Adrenal gland (tissue), 12 donors: ENCODE results near the gene NUSAP1. TPM values are rescaled to one million over a fixed set of nuclear protein-coding genes. Genes with fewer than 3 reads are reported as not detected.

Source experiments
- DNase-seq, 7 donors: peaks; one replicate each; pipeline ENCODE4 v3.0.0-alpha.2; 2019 to 2020
- H3K27ac ChIP-seq, 5 donors: fragments of 200-600 bp; sonication (generic) in 4 of 5; 1 replicate in 3 of 5; 2 replicates in 2 of 5; pipeline versions ENCODE4 v1.5.1 to v1.8.0; 2016 to 2020; ENCODE audit warnings: mild to moderate bottlenecking in 1 of 5
- H3K27me3 ChIP-seq: fragments of 200-600 bp; 2 replicates; pipeline ENCODE4 v1.8.0; 2021
- H3K36me3 ChIP-seq, 2 donors: fragments of 200-600 bp; replicated peaks in 1 of 2; 1 replicate in 1 of 2; 2 replicates in 1 of 2; pipeline versions ENCODE4 v1.5.1 to v1.8.0; 2018 to 2022
- H3K4me1 ChIP-seq, 2 donors: fragments of 200-600 bp; replicated peaks in 1 of 2; 1 replicate in 1 of 2; 2 replicates in 1 of 2; pipeline versions ENCODE4 v1.5.1 to v1.8.0; 2018 to 2021
- H3K4me3 ChIP-seq, 4 donors: fragments of 200-600 bp; sonication (generic) in 3 of 4; one replicate each; pipeline ENCODE4 v1.5.1; 2016 to 2018
- H3K9me3 ChIP-seq, 3 donors: fragments of 200-600 bp; sonication (generic) in 1 of 3; replicated peaks in 1 of 3; 1 replicate in 2 of 3; 2 replicates in 1 of 3; pipeline versions ENCODE4 v1.5.1 to v1.8.0; 2016 to 2021
- POLR2A ChIP-seq, 2 donors: fragments of 450-650 bp; IDR thresholded peaks; one replicate each; pipeline ENCODE4 v1.6.1; 2017; ENCODE audit warnings: antibody characterized with exemption in 2 of 2, mild to moderate bottlenecking in 2 of 2, moderate library complexity in 1 of 2
- WGBS, 4 donors: extraction: QIAGEN DNeasy Blood & Tissue Kit in 2 of 4; methylation state at CpG; one replicate each; pipeline versions ENCODE4 v1.1.5 to v1.1.7; 2013 to 2017; 5-methylcytosine and 5-hydroxymethylcytosine counted together
- intact Hi-C, 2 donors: fragments of 100-400 bp; cut with DNase I; formaldehyde crosslinking; loops; one replicate each; pipeline versions ENCODE4 v1.14.1 to v1.15.0; 2022 to 2023
- polyA plus RNA-seq, 3 donors: library from polyadenylated mRNA; stranded (reverse); fragments of 200-250 nt in 2 of 3; fragments of 350-450 nt in 1 of 3; fragmentation: Illumina TruSeq in 1 of 3; extraction: RNeasy Lipid Tissue Mini Kit (QIAGEN cat#74804) in 1 of 3; gene quantifications; one replicate each; pipeline ENCODE4 v1.2.3, GENCODE V29; 2013 to 2014
- total RNA-seq, 9 donors: library from RNA; depleted of rRNA in 4 of 9; stranded (reverse); fragments of >200 nt in 4 of 9; fragments of 120-200 nt in 1 of 9; fragmentation: NEBNext Ultra II Directional in 1 of 9; extraction: Animal tissue kit (Norgen Biotek cat#: 25700) in 1 of 9; gene quantifications; one replicate each; pipeline versions ENCODE4 v1.1.0 to v1.2.4, GENCODE V29; 2013 to 2023
- TF ChIP-seq, protein P1 (sequence below), 6 experiments: fragments of 450-650 bp in 4 of 6; fragments of 200-600 bp in 2 of 6; sonication (generic) in 1 of 6; IDR thresholded peaks; 1 replicate in 5 of 6; 2 replicates in 1 of 6; pipeline versions ENCODE4 v1.5.1 to v1.8.0; 2016 to 2021; ENCODE audit warnings: antibody characterized with exemption in 6 of 6, mild to moderate bottlenecking in 2 of 6, moderate library complexity in 1 of 6
- donor health status: healthy with polysubstance abuse.
- donor health status: Bipolar disorder and iron deficiency.
- donor health status: DM: yes; HTN: yes; CAD: no.
- donor health status: DM: no; HTN: no; CAD: no.
- donor health status: DM: no; HTN: no; CAD: no.
- donor health status: DM: yes; HTN: yes; CAD: no.

Gene NUSAP1
- total and polyA plus RNA-seq, 12 donors = 6.5 to 74.3 (median 22.4) TPM

DNA sequence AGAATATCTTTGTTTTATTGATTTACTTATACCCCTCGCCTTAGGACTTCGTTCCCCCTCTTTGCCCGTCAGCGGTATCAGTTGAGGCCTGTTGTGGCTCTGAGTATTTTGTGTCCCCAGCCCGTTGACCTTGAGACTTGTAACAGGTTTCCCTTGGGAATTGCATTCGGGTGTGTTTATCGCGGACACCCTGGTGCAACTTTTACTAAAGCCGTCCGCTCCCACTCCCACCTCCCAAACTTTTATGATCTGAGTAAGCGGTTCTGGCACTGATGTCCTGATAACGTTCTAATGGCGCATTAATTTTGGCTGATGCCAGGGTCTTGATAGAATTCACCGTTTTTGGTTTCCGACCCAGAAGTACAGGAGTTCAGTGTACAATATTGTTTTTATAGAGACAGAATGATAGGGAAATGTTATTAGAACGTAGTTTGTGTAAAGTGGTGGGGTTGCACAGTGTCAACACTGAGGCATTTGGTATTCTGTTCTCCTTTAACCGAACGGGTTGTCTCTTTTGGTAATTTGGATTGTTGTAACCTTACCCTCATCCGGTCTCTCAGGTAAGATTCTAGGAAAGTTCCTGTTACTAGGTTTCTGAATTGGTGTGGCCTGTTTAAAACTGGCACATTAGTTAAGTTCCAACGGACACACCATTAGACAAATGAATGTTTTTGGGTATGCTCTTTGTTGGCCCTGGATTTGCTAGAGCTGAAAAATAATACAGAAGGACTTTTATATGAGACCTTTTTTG, 48.1 kb upstream of the NUSAP1 start:
- Histone ChIP-seq H3K27ac (peak overlapping the region; percentile 91 to 98 (median 94)), H3K4me3 (peak overlapping the region; percentile 72 to 100 (median 80)), H3K9me3 (no peaks in the 10 kb centered on the region), H3K36me3 (peaks cover 0 to 48% of the 10 kb centered on the region in 2 donors), H3K27me3 (no peaks in the 10 kb centered on the region), H3K4me1 (peaks cover 39 to 46% of the 10 kb centered on the region in 2 donors)
- 0 to 1% (median 1%) methylated on average over 20 of the region's 20 CpGs for WGBS, 4 donors
- intact Hi-C loops = loop anchor here in 1 of 2 donors (10.0 kb wide), 1 partner anchor 50 kb away; the partner anchor contains the start of genes CHP1 and EXD1
- TF ChIP-seq POLR2A (IDR thresholded peaks at IDR 0.05) = no peak
- TF ChIP-seq, protein P1, sequence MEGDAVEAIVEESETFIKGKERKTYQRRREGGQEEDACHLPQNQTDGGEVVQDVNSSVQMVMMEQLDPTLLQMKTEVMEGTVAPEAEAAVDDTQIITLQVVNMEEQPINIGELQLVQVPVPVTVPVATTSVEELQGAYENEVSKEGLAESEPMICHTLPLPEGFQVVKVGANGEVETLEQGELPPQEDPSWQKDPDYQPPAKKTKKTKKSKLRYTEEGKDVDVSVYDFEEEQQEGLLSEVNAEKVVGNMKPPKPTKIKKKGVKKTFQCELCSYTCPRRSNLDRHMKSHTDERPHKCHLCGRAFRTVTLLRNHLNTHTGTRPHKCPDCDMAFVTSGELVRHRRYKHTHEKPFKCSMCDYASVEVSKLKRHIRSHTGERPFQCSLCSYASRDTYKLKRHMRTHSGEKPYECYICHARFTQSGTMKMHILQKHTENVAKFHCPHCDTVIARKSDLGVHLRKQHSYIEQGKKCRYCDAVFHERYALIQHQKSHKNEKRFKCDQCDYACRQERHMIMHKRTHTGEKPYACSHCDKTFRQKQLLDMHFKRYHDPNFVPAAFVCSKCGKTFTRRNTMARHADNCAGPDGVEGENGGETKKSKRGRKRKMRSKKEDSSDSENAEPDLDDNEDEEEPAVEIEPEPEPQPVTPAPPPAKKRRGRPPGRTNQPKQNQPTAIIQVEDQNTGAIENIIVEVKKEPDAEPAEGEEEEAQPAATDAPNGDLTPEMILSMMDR (IDR thresholded peaks at IDR 0.05) = no peak
- DNase-seq = peak; percentile 42 to 71 (median 52)

DNA sequence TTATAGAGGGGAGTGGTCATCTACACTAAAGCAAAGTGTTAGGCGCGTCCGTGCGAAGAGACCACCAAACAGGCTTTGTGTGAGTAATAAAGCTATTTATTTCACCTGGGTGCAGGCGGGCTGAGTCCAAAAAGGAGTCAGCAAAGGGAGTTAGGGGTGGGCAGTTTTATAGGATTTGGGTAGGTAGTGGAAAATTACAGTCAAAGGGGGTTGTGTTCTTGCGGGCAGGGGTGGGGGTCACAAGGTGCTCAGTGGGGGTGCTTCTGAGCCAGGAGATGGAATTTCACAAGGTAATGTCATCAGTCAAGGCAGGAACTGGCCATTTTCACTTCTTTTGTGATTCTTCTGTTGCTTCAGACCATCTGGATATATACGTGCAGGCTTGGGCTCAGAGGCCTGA, 47.4 kb upstream of the NUSAP1 start:
- H3K9me3 ChIP-seq = no peaks in the 10 kb centered on the region
- H3K4me1 ChIP-seq = peaks cover 39 to 46% of the 10 kb centered on the region in 2 donors
- H3K27me3 ChIP-seq = no peaks in the 10 kb centered on the region
- TF ChIP-seq POLR2A (IDR thresholded peaks at IDR 0.05) = peak in 1 of 2 donors; percentile 9
- TF ChIP-seq, protein P1 (IDR thresholded peaks at IDR 0.05) = no peak
- 31 to 46% (median 33%) methylated on average over 7 of the region's 7 CpGs for WGBS, 4 donors
- DNase-seq = no peak
- H3K4me3 ChIP-seq = peak overlapping the region in 2 of 4 donors; percentile 72 to 100
- peak overlapping the region in 4 of 5 donors; percentile 91 to 98 (median 96) for H3K27ac ChIP-seq
- peaks cover 0 to 42% of the 10 kb centered on the region in 2 donors for H3K36me3 ChIP-seq
- intact Hi-C loops = loop anchor here in 1 of 2 donors (10.0 kb wide), 1 partner anchor 50 kb away; the partner anchor contains the start of genes CHP1 and EXD1

DNA sequence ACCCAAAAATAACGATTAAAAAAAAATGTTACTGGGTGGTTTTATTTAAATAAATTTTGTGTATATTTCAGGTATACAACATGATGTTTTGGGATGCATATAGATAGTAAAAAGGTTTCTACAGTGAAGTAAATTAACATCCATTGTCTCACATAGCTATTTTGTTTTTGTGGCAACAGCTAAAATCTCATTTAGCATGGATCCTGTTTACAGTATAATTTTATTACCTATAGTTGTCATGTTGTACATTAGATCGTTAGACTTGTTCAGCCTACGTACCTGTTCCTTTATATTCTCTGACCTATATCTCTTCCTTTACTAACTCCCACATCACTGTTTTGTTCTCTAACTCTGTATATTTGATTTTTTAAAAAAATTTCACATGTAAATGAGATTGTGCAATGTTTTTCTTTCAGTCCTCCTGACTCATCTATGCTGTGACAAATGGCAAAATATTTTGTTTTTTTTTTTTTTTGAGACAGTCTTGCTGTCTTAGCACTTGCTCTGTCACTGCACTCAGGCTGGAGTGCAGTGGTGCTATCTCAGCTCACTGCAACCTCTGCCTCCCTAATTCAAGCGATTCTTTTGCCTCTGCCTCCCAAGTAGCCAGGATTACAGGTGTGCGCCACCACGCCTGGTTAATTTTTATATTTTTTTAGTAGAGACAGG, 45.9 kb upstream of the NUSAP1 start:
- DNase-seq = peak in 3 of 7 donors; percentile 23 to 53 (median 47)
- 88 to 94% (median 91%) methylated on average over 6 of the region's 6 CpGs for WGBS, 4 donors
- Histone ChIP-seq H3K27ac (peak overlapping the region in 2 of 5 donors; percentile 23 to 98), H3K4me3 (peak overlapping the region in 1 of 4 donors; percentile 23), H3K27me3 (no peaks in the 10 kb centered on the region), H3K9me3 (no peaks in the 10 kb centered on the region), H3K36me3 (peaks cover 0 to 42% of the 10 kb centered on the region in 2 donors), H3K4me1 (peaks cover 39 to 46% of the 10 kb centered on the region in 2 donors)
- intact Hi-C loops = loop anchor here in 1 of 2 donors (10.0 kb wide), 1 partner anchor 52 kb away; the partner anchor contains the start of genes CHP1 and EXD1
- peak in 1 of 2 donors; percentile 46 for TF ChIP-seq POLR2A (IDR thresholded peaks at IDR 0.05)
- TF ChIP-seq, protein P1 (IDR thresholded peaks at IDR 0.05) = no peak

DNA sequence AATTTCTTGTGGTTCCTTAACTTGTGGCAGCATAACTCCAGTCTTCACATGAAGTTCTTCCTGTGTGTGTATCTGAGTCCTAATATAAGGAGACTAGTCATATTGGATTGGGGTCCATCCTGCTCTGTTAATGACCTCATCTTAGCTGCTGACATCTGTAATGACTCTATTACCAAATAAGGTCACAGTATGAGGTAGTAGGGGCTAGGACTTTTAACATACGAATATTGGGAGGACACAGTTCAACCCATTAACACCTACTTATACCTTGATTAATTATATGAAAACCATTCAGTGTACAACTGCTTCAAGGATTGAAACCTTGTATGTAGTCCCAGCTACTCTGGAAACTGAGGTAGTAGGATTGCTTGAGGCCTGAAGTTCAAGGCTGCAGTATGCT, 44.2 kb upstream of the NUSAP1 start:
- Histone ChIP-seq H3K27ac (peak overlapping the region in 1 of 5 donors; percentile 12), H3K27me3 (no peaks in the 10 kb centered on the region), H3K4me3 (no peak overlapping the region), H3K36me3 (peaks cover 0 to 42% of the 10 kb centered on the region in 2 donors), H3K9me3 (no peaks in the 10 kb centered on the region), H3K4me1 (peaks cover 36 to 46% of the 10 kb centered on the region in 2 donors)
- no peak for DNase-seq
- WGBS, 4 donors = 58 to 78% (median 71%) methylated on average over 1 of the region's 1 CpG
- intact Hi-C loops = loop anchor here in 1 of 2 donors (10.0 kb wide), 1 partner anchor 54 kb away; the partner anchor contains the start of genes CHP1 and EXD1
- TF ChIP-seq, protein P1 (IDR thresholded peaks at IDR 0.05) = no peak
- no peak for TF ChIP-seq POLR2A (IDR thresholded peaks at IDR 0.05)
